Fibroblast of lung (primary cell): Measurements from ENCODE around the gene DEPDC5. TPM values are rescaled to one million over a fixed set of nuclear protein-coding genes. Genes with fewer than 3 reads are reported as not detected.

Source experiments
- DNase-seq, 2 donors: peaks; one replicate each; pipeline versions ENCODE4 v3.0.0 to v3.0.0-alpha.2; 2010; ENCODE audit warnings: low read depth in 2 of 2
- H2AFZ ChIP-seq: 2 replicates; pipeline ENCODE4 v1.5.1; 2012; ENCODE audit warnings: low read length, control low read depth, inconsistent platforms
- H3K27ac ChIP-seq: 2 replicates; pipeline ENCODE4 v1.5.1; 2011; ENCODE audit warnings: low read length, control low read depth; ENCODE audit not compliant: insufficient read depth
- H3K27me3 ChIP-seq: 2 replicates; pipeline ENCODE4 v1.5.1; 2011; ENCODE audit warnings: mild to moderate bottlenecking, low read length; ENCODE audit not compliant: control insufficient read depth, insufficient read depth
- H3K36me3 ChIP-seq: 2 replicates; pipeline ENCODE4 v1.5.1; 2011; ENCODE audit warnings: low read length; ENCODE audit not compliant: control insufficient read depth, insufficient read depth
- H3K4me1 ChIP-seq: 2 replicates; pipeline ENCODE4 v1.5.1; 2011; ENCODE audit warnings: low read length; ENCODE audit not compliant: control insufficient read depth, insufficient read depth; ENCODE audit errors: extremely low read depth
- H3K4me2 ChIP-seq: 2 replicates; pipeline ENCODE4 v1.5.1; 2011; ENCODE audit warnings: low read length, control low read depth; ENCODE audit not compliant: insufficient read depth; ENCODE audit errors: extremely low read depth
- H3K4me3 ChIP-seq, 4 experiments: fragments of 200-600 bp in 1 of 4; sonication (generic) in 1 of 4; replicated peaks in 1 of 4; 2 replicates each; pipeline ENCODE4 v1.5.1; 2011 to 2016; ENCODE audit warnings: low read length in 4 of 4, low read depth in 3 of 4, mild to moderate bottlenecking in 3 of 4, control low read depth in 2 of 4, inconsistent platforms in 1 of 4, mixed read lengths in 1 of 4; ENCODE audit not compliant: insufficient read depth in 1 of 4; ENCODE audit errors: control extremely low read depth in 1 of 4
- H3K79me2 ChIP-seq: 2 replicates; pipeline ENCODE4 v1.5.1; 2012; ENCODE audit warnings: mild to moderate bottlenecking, low read length, inconsistent platforms; ENCODE audit not compliant: control insufficient read depth, insufficient read depth
- H3K9ac ChIP-seq: 2 replicates; pipeline ENCODE4 v1.5.1; 2011; ENCODE audit warnings: mild to moderate bottlenecking, low read length, control low read depth; ENCODE audit not compliant: insufficient read depth
- H3K9me3 ChIP-seq: 2 replicates; pipeline ENCODE4 v1.5.1; 2012; ENCODE audit warnings: low read depth, low read length; ENCODE audit not compliant: control insufficient read depth, insufficient read depth
- H4K20me1 ChIP-seq: 2 replicates; pipeline ENCODE4 v1.5.1; 2011; ENCODE audit warnings: low read length; ENCODE audit not compliant: control insufficient read depth, insufficient read depth; ENCODE audit errors: extremely low read depth
- CTCF ChIP-seq, 2 donors: IDR thresholded peaks in 1 of 2; conservative IDR thresholded peaks in 1 of 2; 1 replicate in 1 of 2; 2 replicates in 1 of 2; pipeline ENCODE4 v1.5.1; 2011 to 2012; ENCODE audit warnings: low read length in 2 of 2, control low read depth in 1 of 2, inconsistent platforms in 1 of 2, low read depth in 1 of 2, mild to moderate bottlenecking in 1 of 2
- EZH2 ChIP-seq: IDR thresholded peaks from 2 replicates; pipeline ENCODE4 v1.5.1; 2012; ENCODE audit warnings: low read length, control low read depth, mild to moderate bottlenecking; ENCODE audit errors: missing control alignments
- polyA plus RNA-seq, 2 donors: library from polyadenylated mRNA; depleted of rRNA in 1 of 2; stranded (reverse) in 1 of 2; unstranded in 1 of 2; fragments of >200 nt; gene quantifications; 2 replicates each; pipeline ENCODE4 v1.2.1, GENCODE V29; 2011 to 2012; ENCODE audit warnings: missing spikeins in 1 of 2
- total RNA-seq: library from RNA; depleted of rRNA; stranded (reverse); fragments of >200 nt; gene quantifications from 2 replicates; pipeline ENCODE4 v1.2.1, GENCODE V29; 2014

Gene DEPDC5
- total and polyA plus RNA-seq, 2 donors (not counting 1 experiment from before 2014, with no cell fraction given) = 10.4 to 10.7 TPM

- peaks cover 37% of the 10 kb centered on the region for H3K79me2 ChIP-seq
- peak within 1 kb of the TSS; percentile 92 for H2AFZ ChIP-seq
- no peaks in the 10 kb centered on the region for H3K36me3 ChIP-seq
- peak within 1 kb of the TSS; percentile 88 to 99 (median 92) for H3K4me3 ChIP-seq
- peak; percentile 92 for DNase-seq
- no peaks in the 10 kb centered on the region for H3K27me3 ChIP-seq
- H4K20me1 ChIP-seq = no peaks in the 10 kb centered on the region
- H3K4me2 ChIP-seq = peak within 1 kb of the TSS; percentile 88
- H3K9me3 ChIP-seq = no peaks in the 10 kb centered on the region
- H3K9ac ChIP-seq = peak within 1 kb of the TSS; percentile 82
- TF ChIP-seq CTCF (conservative IDR thresholded peaks at IDR 0.05 in 1 of 2, IDR thresholded peaks at IDR 0.05 in 1 of 2; ENCODE audit: low read depth in 1 of 2, low read length in 2 of 2) (no peak), EZH2 (no peak)
- peaks cover 17% of the 10 kb centered on the region for H3K4me1 ChIP-seq
- peak within 1 kb of the TSS; percentile 88 for H3K27ac ChIP-seq
These were observed 4.0 kb upstream of the DEPDC5 start, which contains the start of gene PRR14L for GRCh38 chr22:31749636-31750364. Gene PRR14L (minus strand): TSS chr22:31750132. CDS start chr22:31738860, 11,272 bp downstream.

GRCh38 chr22:31750365-31751284, 3.2 kb upstream of the DEPDC5 start:
- Histone ChIP-seq H4K20me1 (no peaks in the 10 kb centered on the region), H3K27ac (peak overlapping the region; percentile 88), H3K79me2 (peaks cover 36% of the 10 kb centered on the region), H3K27me3 (no peaks in the 10 kb centered on the region), H3K4me1 (peaks cover 17% of the 10 kb centered on the region), H3K4me2 (peak overlapping the region; percentile 82), H3K4me3 (peak overlapping the region in 3 of 4 experiments; percentile 44 to 90 (median 88)), H3K9ac (no peak overlapping the region), H3K36me3 (no peaks in the 10 kb centered on the region), H3K9me3 (no peaks in the 10 kb centered on the region), H2AFZ (peak overlapping the region; percentile 92)
- TF ChIP-seq EZH2 (no peak), CTCF (conservative IDR thresholded peaks at IDR 0.05 in 1 of 2, IDR thresholded peaks at IDR 0.05 in 1 of 2; ENCODE audit: low read depth in 1 of 2, low read length in 2 of 2) (no peak)
- no peak for DNase-seq
